Esophagus muscularis mucosa (tissue), 3 donors: Measurements from ENCODE around the gene ADAMTSL5.

ENCODE experiments used
- POLR2A ChIP-seq: fragments of 450-650 bp; IDR thresholded peaks from one replicate; pipeline ENCODE4 v1.6.1; 2017; ENCODE audit warnings: antibody characterized with exemption, moderate library complexity, mild to moderate bottlenecking, low read depth
- POLR2AphosphoS5 ChIP-seq, 2 donors: sonication (generic); formaldehyde crosslinking; IDR thresholded peaks; one replicate each; pipeline ENCODE4 v1.6.1; 2017; ENCODE audit warnings: antibody characterized with exemption in 2 of 2
- TF ChIP-seq, protein P1 (sequence below), 3 experiments: fragments of 200-600 bp in 2 of 3; fragments of 450-650 bp in 1 of 3; sonication (generic) in 2 of 3; IDR thresholded peaks; one replicate each; pipeline ENCODE4 v1.5.1; 2017 to 2019; ENCODE audit warnings: antibody characterized with exemption in 3 of 3, mild to moderate bottlenecking in 2 of 3, moderate library complexity in 1 of 3

DNA sequence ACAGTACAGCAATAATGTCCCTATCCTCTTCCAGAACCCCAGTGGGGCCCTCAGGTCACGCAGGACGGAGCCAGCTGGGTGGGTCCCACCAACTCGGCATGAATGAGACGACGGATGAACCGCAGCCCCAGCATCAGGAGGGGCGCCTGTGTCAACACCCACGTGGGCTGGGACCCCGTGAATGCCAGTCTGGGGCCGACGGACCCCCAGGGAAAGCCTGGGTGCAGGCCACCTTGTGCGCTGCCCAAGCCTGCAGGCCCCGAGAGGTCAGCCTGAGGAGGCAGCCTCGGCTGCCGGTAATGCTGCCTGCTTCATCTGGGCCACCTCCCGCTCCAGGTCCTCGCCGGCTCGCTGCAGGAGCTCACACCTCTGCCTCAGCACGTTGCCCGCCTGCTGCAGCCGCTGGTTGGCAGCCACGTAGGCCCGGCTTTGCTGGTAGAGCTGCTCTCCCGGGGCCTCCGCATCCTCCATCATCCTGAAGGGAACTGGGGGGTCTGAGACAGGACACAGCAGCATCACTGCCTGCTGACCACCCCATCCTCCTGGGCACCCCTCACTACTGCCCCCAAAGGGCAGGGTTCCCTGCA, 38.0 kb downstream of the ADAMTSL5 start:
- TF ChIP-seq, protein P1, sequence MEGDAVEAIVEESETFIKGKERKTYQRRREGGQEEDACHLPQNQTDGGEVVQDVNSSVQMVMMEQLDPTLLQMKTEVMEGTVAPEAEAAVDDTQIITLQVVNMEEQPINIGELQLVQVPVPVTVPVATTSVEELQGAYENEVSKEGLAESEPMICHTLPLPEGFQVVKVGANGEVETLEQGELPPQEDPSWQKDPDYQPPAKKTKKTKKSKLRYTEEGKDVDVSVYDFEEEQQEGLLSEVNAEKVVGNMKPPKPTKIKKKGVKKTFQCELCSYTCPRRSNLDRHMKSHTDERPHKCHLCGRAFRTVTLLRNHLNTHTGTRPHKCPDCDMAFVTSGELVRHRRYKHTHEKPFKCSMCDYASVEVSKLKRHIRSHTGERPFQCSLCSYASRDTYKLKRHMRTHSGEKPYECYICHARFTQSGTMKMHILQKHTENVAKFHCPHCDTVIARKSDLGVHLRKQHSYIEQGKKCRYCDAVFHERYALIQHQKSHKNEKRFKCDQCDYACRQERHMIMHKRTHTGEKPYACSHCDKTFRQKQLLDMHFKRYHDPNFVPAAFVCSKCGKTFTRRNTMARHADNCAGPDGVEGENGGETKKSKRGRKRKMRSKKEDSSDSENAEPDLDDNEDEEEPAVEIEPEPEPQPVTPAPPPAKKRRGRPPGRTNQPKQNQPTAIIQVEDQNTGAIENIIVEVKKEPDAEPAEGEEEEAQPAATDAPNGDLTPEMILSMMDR (IDR thresholded peaks at IDR 0.05): no peak
- no peak for TF ChIP-seq POLR2AphosphoS5 (IDR thresholded peaks at IDR 0.05)
- no peak for TF ChIP-seq POLR2A
